Measurements from ENCODE around the gene CNGB1. TPM values are rescaled to one million over a fixed set of nuclear protein-coding genes. Genes with fewer than 3 reads are reported as not detected.
"Not testable (repeated sequence)": the region's sequence is repeated elsewhere in the genome, so short reads cannot be mapped to it uniquely, and the experiment has no call there.

CNGB1 gene
- total and polyA plus RNA-seq, 8 donors = 0.03 to 0.43 (median 0.05) TPM; not detected in 3

- no peaks in the 10 kb centered on the region for H3K27me3 ChIP-seq
- ATAC-seq (no peak), DNase-seq (no peak), FAIRE-seq (no peak)
- peaks cover 0 to 16% (median 3%) of the 10 kb centered on the region in 3 donors for H3K36me3 ChIP-seq
- no peak for TF ChIP-seq CTCF (IDR thresholded peaks at IDR 0.05)
- H3K4me1 ChIP-seq = peaks cover under 1 to 2% (median 1%) of the 10 kb centered on the region in 3 donors
- no peak overlapping the region for H3K4me3 ChIP-seq
- no peaks in the 10 kb centered on the region for H3K9me3 ChIP-seq
- intact Hi-C loops (cut with DNase I) = loop anchor here in 1 of 3 donors (10.0 kb wide), 1 partner anchor 435 kb away; no protein-coding TSS in a partner anchor
- no peak overlapping the region for H3K27ac ChIP-seq
- 86 to 89% methylated on average over 11 of the region's 11 CpGs for WGBS, 2 donors
Observed at GRCh38 chr16:58009856-58010416, 39.0 kb upstream of the CNGB1 start.

GRCh38 chr16:58004736-58005135 lies 33.8 kb upstream of the CNGB1 start:
- not testable (repeated sequence) for FAIRE-seq, H3K27me3 ChIP-seq, H3K4me1 ChIP-seq, ATAC-seq, H3K36me3 ChIP-seq, H3K4me3 ChIP-seq, H3K9me3 ChIP-seq
- intact Hi-C loops (cut with DNase I) = loop anchor here in 1 of 3 donors (5.0 kb wide), 1 partner anchor 102 kb away; no protein-coding TSS in a partner anchor
- WGBS, 2 donors = 47 to 58% methylated on average over 12 of the region's 12 CpGs
- DNase-seq = peak in 3 of 6 donors; percentile 66 to 83 (median 81)
- peak overlapping the region in 1 of 4 donors; percentile 2 for H3K27ac ChIP-seq

- intact Hi-C loops (cut with DNase I) = loop anchor here in 1 of 3 donors (5.0 kb wide), 1 partner anchor 101 kb away; no protein-coding TSS in a partner anchor
- Histone ChIP-seq H3K4me1 (peaks cover 4 to 15% (median 5%) of the 10 kb centered on the region in 3 donors), H3K36me3 (peaks cover 0 to 3% (median 0%) of the 10 kb centered on the region in 3 donors), H3K27ac (no peak overlapping the region), H3K27me3 (no peaks in the 10 kb centered on the region), H3K4me3 (no peak overlapping the region), H3K9me3 (no peaks in the 10 kb centered on the region)
- FAIRE-seq (no peak), DNase-seq (peak in 1 of 6 donors; percentile 18), ATAC-seq (no peak)
- no peak for TF ChIP-seq CTCF (IDR thresholded peaks at IDR 0.05)
- 92 to 93% methylated on average over 5 of the region's 5 CpGs for WGBS, 2 donors
Observed at GRCh38 chr16:58002936-58003335, 32.0 kb upstream of the CNGB1 start.

- Histone ChIP-seq H3K36me3 (peaks cover 0 to 8% (median 2%) of the 10 kb centered on the region in 3 donors), H3K27ac (no peak overlapping the region), H3K4me1 (peaks cover 4 to 15% (median 5%) of the 10 kb centered on the region in 3 donors), H3K27me3 (no peaks in the 10 kb centered on the region), H3K9me3 (no peaks in the 10 kb centered on the region), H3K4me3 (no peak overlapping the region)
- no peak for ATAC-seq
- intact Hi-C loops (cut with DNase I) = loop anchor here in 1 of 3 donors (5.0 kb wide), 1 partner anchor 100 kb away; no protein-coding TSS in a partner anchor
- peak in 1 of 6 donors; percentile 42 for DNase-seq
- FAIRE-seq = no peak
- WGBS, 2 donors = 77 to 82% methylated on average over 9 of the region's 9 CpGs
- no peak for TF ChIP-seq CTCF (IDR thresholded peaks at IDR 0.05)
Observed at GRCh38 chr16:58002416-58002800, 31.5 kb upstream of the CNGB1 start.

- intact Hi-C loops (cut with DNase I) = loop anchor here in 1 of 3 donors (5.0 kb wide), 1 partner anchor 100 kb away; no protein-coding TSS in a partner anchor
- no peaks in the 10 kb centered on the region for H3K9me3 ChIP-seq
- no peak for FAIRE-seq
- H3K27me3 ChIP-seq = no peaks in the 10 kb centered on the region
- peaks cover 4 to 15% (median 5%) of the 10 kb centered on the region in 3 donors for H3K4me1 ChIP-seq
- WGBS, 2 donors = 31 to 34% methylated on average over 9 to 10 of the region's 10 CpGs
- no peak for TF ChIP-seq CTCF (IDR thresholded peaks at IDR 0.05)
- H3K36me3 ChIP-seq = peaks cover 3 to 14% (median 7%) of the 10 kb centered on the region in 3 donors
- H3K4me3 ChIP-seq = peak overlapping the region; percentile 66 to 83 (median 73)
- peak in 1 of 6 donors; percentile 5 for DNase-seq
- no peak for ATAC-seq
- H3K27ac ChIP-seq = no peak overlapping the region
Observed at GRCh38 chr16:58001781-58002415, 31.0 kb upstream of the CNGB1 start.
